HG03025 (cell line): ENCODE measurements around the gene SORBS2.

Experiments used
- ATAC-seq: cut with Tn5 transposase; IDR thresholded peaks from one replicate; pipeline ENCODE4 v1.9.1; 2021; ENCODE audit warnings: mild to moderate bottlenecking, moderate library complexity; ENCODE audit not compliant: unreplicated experiment, low FRiP score

SORBS2 gene

GRCh38 chr4:185540040-185540439 is 272.0 kb downstream of the SORBS2 start:
- ATAC-seq, result no peak

GRCh38 chr4:185538806-185539205 is 273.2 kb downstream of the SORBS2 start:
- no peak for ATAC-seq

- ATAC-seq, result no peak
Measured at GRCh38 chr4:185536411-185536709, 275.6 kb downstream of the SORBS2 start.

GRCh38 chr4:185535612-185536410 is 276.2 kb downstream of the SORBS2 start:
- no peak for ATAC-seq
